ENCODE measurements around the gene HMX2.

The HMX2 gene, protein sequence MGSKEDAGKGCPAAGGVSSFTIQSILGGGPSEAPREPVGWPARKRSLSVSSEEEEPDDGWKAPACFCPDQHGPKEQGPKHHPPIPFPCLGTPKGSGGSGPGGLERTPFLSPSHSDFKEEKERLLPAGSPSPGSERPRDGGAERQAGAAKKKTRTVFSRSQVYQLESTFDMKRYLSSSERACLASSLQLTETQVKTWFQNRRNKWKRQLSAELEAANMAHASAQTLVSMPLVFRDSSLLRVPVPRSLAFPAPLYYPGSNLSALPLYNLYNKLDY

DNA sequence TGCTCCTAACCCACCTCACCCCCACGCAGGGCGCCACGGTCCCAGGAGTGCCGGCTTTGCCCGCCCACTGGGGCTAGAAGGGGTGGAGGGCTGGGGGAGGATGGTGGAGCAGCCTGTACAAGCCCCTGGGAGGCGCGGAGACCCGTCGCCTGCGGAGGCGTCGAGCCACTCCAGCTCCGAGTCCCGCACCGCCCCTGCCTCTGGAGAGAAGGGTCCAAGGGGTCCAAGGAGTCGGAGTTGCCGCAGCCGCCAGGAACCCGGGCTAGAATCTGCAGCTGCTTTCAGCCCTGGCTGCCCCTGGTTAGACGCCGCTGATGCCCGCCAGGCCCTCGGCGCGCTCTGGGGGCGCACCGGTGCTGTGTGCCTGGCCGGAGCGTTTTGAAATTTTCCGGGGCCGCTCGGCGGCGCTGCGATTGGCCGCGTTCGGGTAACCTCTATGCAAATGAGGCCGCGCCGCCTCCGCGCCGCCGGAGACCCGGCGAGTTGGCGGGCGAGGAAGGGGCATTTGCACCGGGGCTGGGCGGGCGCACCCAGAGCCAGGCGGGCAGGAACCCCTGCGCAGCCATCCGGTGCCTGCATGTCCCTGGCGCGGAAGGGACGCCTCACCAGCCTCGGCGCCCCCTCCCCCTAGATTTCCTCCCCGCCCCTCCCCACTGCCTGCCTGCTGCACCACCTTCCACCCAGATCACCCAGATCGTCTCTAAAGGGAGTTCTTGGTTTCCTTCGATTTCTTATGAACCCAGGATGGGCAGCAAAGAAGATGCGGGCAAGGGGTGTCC, at the start of gene HMX2:
Gene HMX2, plus strand, starts transcription at position 502 of the 779 bp plus-strand sequence. Its CDS starts 243 bp downstream, at position 745.
- DNase-seq = no peak

GRCh38 chr10:123100030-123100762, 47.7 kb upstream of the HMX2 start:
- DNase-seq = no peak

- no peak for DNase-seq
Observed at GRCh38 chr10:123101872-123102271, 46.1 kb upstream of the HMX2 start.

DNA sequence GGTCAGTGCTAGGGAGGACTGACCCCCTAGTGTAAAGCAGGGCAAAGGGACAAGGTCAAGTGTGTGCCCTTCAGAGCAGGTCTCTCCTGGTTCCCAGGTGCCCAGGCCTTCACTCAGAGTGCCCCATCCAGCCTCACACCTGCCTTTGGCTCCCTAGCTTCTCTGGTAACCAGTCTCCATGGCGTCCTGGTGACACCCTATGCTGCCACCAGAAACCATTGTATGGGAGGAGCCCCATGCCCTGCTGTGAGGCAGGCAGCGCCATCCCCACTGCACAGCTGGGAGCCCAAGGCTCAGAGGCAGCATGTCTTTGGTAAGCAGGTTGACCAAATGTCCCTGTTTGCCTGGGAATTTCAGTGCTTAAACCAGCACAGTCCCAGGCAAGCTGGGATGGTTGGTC, 45.3 kb upstream of the HMX2 start:
- DNase-seq = no peak

DNA sequence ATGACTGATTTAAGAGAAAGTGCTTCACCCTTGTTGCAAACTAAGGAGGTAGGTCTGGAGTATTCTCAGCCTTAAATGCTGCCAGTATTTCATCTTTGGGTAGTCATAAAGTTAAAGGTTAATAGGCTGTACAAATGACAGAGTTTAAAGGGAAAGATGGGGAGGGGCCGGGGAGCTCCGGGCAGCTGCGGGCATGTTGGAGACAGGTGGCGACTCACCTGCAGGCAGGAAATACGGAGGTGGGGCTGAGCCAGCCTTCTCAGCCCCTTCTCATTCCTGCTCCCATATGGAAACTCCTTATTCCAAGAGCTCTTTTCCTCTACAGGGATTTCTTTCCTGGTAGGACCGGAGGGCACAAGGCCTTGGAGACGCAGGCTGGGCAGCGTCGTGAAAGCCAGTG, 44.0 kb upstream of the HMX2 start:
- no peak for DNase-seq

- DNase-seq = no peak
Observed at GRCh38 chr10:123109466-123109865, 38.5 kb upstream of the HMX2 start.

- DNase-seq = no peak
Observed at GRCh38 chr10:123117644-123118417, 30.1 kb upstream of the HMX2 start.

GRCh38 chr10:123119081-123119480, 28.9 kb upstream of the HMX2 start:
- no peak for DNase-seq

GRCh38 chr10:123126246-123126645, 21.7 kb upstream of the HMX2 start:
- DNase-seq = no peak

GRCh38 chr10:123129618-123130271, 18.2 kb upstream of the HMX2 start:
- DNase-seq = no peak

DNA sequence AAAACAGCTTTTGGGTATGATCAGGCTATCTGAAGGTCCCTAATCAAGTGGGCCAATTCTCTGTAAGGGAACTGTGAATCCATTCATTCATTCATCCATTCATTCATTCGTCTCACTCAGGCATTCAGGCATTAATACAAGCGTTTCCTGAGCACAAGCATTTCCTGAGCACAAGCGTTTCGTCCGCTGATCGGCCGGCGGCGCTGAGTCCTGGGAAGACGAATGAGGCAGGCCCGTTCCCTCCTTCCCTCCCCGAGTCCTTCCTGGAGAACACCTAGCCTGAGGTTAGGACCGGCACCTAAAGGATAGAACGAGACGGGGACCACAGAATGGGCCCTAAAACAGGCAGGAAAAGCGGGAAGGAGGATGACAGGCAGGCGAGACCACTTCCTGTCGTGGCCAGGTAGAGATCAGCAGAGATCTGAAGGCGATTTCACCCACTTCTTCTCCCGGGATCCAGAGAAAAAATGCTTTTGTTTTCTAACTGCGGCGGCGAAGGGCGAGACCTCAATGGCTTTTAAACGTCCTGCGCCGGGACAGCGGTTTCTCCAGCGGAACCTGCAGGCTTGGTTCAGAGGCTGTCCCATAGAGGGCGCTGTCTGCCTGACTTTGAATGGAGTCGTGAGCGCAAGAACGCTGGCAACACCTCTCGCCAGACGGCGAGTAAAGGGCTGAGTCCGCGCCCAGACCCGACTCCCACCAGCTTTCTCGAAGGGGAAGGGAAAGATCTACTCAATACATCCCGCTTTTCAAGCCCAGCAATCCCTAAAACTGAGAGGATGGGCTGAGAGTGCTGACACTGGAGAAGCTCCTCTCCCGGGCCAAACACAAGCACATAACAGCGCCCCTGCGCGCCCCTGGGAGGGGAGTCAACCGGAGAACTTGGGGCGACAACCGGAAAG, 15.1 kb upstream of the HMX2 start:
- no peak for DNase-seq

GRCh38 chr10:123133541-123134342, 14.2 kb upstream of the HMX2 start:
- no peak for DNase-seq

DNA sequence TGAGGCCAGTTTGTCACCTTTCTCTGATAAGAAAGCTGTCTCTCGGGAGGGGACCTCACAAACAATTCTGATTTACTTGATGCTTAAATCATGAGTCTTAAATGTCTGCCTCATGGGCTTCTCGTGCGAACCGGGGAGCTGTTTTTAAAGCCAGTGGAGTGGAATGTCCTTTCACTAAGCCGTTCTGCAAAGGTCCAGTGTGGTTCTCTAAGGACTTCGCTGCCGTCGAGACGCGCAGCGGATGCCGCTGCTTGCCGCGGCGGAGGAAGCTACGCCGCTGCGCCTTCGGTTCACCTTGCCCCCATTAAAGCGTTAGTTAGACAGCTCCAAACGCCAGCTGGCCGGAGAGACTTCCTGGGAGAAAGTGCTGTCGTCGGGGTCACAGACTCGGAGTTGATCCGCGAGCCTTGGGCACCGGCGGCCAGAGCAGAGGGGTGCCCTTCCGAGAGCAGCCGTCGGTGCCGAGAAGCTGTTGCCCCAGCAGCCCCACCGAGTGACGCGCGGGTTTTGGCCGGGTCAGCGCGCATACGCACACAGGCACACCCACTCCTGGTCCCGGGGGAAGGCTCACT, 13.5 kb upstream of the HMX2 start:
- no peak for DNase-seq

GRCh38 chr10:123134915-123135414, 13.0 kb upstream of the HMX2 start:
- no peak for DNase-seq

GRCh38 chr10:123135415-123136141, 12.4 kb upstream of the HMX2 start, which contains the start of gene HMX3:
Gene HMX3, plus strand, starts transcription at chr10:123135970. Its CDS starts 81 bp downstream, at chr10:123136051.
- no peak for DNase-seq

DNA sequence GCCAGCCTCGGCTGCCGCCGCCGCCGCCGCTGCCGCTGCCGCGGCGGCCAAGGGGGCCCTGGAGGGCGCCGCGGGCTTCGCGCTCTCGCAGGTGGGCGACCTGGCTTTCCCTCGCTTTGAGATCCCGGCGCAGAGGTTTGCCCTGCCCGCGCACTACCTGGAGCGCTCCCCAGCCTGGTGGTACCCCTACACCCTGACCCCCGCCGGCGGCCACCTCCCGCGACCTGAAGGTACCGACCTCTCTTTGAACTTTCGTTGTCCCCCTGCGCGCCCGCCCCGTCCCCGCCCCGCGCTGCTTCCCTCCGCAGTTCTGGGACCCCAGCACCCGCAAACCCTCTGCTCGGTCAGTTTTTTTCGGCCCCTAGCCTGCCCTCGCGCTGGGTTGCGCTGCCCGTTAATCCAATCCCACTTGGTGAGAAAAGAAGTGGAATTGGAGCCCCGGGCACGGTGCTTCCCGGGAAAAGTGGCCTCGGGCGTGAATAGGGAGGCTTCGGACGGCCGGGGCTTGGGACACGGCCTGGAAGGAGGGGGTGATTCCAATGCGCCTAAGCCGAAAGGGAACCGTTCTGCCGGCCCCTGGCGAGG, 11.6 kb upstream of the HMX2 start:
- no peak for DNase-seq

DNA sequence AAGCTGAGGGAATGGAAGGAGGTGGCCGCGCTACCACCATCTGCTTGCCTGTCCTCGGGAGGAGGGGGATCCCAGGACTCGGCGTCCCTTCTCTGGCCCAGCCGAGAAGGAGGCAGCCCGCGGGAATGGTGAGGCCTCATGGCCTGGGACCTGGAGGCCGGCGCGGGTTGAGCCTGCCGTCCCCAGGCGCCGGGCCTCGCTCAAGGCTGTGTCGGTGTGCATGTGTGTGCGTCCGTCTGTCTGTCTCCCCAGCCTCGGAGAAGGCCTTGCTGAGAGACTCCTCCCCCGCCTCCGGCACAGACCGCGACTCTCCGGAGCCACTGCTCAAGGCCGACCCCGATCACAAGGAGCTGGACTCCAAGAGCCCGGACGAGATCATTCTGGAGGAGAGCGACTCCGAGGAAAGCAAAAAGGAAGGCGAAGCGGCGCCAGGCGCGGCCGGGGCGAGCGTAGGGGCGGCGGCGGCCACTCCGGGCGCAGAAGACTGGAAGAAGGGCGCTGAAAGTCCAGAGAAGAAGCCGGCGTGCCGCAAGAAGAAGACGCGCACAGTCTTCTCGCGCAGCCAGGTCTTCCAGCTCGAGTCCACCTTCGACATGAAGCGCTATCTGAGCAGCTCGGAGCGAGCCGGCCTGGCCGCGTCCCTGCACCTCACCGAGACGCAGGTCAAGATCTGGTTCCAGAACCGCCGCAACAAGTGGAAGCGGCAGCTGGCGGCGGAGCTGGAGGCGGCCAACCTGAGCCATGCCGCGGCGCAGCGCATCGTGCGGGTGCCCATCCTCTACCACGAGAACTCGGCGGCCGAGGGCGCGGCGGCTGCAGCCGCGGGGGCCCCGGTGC, 10.9 kb upstream of the HMX2 start:
- DNase-seq = no peak

DNA sequence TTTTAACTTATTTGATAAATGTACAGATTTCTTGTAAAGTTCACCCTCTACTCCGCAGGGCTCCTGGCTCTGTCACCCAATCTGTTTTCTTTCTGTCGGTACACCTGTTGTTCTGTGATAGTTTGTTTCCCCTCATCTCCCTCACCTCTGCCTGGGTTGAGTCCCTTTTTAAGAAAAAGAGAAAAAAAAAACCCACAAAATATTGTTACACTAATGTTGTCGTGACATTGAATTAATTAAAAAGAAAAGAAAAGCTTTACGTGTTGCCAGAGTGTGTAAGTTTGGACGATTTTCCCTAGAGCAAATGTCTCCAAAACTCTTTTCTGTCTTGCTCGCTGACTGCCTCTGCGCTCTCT, 8.8 kb upstream of the HMX2 start:
- no peak for DNase-seq
